HL-60 (cell line): ENCODE results near the gene GP1BA.

Experiments
- DNase-seq, 2 experiments: peaks; one replicate each; pipeline ENCODE4 v3.0.0-alpha.2; 2010 to 2020; ENCODE audit warnings: low read depth in 1 of 2, low spot score in 1 of 2
- H3K27ac ChIP-seq: fragments of 250-450 bp; sonication (Bioruptor Pico); replicated peaks from 2 replicates; pipeline ENCODE4 v1.5.1; 2020; ENCODE audit warnings: mild to moderate bottlenecking, moderate library complexity
- H3K27me3 ChIP-seq: fragments of 250-450 bp; sonication (Bioruptor Pico); 2 replicates; pipeline ENCODE4 v1.5.1; 2021; ENCODE audit warnings: mild to moderate bottlenecking, moderate library complexity; ENCODE audit not compliant: insufficient read depth, poor library complexity, severe bottlenecking
- H3K4me3 ChIP-seq: replicated peaks from 2 replicates; pipeline ENCODE4 v1.5.1; 2011; ENCODE audit warnings: mild to moderate bottlenecking, control low read depth, low read length; ENCODE audit not compliant: insufficient read depth
- GABPA ChIP-seq: IDR thresholded peaks from 2 replicates; pipeline ENCODE4 v1.6.1; 2012; ENCODE audit warnings: low read depth
- POLR2AphosphoS5 ChIP-seq: IDR thresholded peaks from 2 replicates; pipeline ENCODE4 v1.6.1; 2012; ENCODE audit warnings: low read depth
- REST ChIP-seq: IDR thresholded peaks from 2 replicates; pipeline ENCODE4 v1.6.1; 2012; ENCODE audit warnings: low read depth; ENCODE audit not compliant: insufficient replicate concordance
- SPI1 ChIP-seq: IDR thresholded peaks from 2 replicates; pipeline ENCODE4 v1.6.1; 2012; ENCODE audit warnings: low read depth, mild to moderate bottlenecking, borderline replicate concordance
- TF ChIP-seq, protein P1 (sequence below): IDR thresholded peaks from one replicate; pipeline ENCODE4 v1.5.1; 2011; ENCODE audit warnings: low read length, control low read depth, inconsistent platforms; ENCODE audit not compliant: insufficient read depth

Gene GP1BA

GRCh38 chr17:4967539-4968485 lies 35.7 kb downstream of the GP1BA start, which contains the start of gene SPAG7:
Gene SPAG7 (minus strand): TSS chr17:4967817. CDS start chr17:4967804, 13 bp downstream.
- TF ChIP-seq POLR2AphosphoS5 (peak; percentile 54), REST (no peak)
- TF ChIP-seq, protein P1, sequence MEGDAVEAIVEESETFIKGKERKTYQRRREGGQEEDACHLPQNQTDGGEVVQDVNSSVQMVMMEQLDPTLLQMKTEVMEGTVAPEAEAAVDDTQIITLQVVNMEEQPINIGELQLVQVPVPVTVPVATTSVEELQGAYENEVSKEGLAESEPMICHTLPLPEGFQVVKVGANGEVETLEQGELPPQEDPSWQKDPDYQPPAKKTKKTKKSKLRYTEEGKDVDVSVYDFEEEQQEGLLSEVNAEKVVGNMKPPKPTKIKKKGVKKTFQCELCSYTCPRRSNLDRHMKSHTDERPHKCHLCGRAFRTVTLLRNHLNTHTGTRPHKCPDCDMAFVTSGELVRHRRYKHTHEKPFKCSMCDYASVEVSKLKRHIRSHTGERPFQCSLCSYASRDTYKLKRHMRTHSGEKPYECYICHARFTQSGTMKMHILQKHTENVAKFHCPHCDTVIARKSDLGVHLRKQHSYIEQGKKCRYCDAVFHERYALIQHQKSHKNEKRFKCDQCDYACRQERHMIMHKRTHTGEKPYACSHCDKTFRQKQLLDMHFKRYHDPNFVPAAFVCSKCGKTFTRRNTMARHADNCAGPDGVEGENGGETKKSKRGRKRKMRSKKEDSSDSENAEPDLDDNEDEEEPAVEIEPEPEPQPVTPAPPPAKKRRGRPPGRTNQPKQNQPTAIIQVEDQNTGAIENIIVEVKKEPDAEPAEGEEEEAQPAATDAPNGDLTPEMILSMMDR: no peak
- H3K27ac ChIP-seq: peak within 1 kb of the TSS; percentile 91
- DNase-seq: peak; percentile 82 to 89
- H3K4me3 ChIP-seq: peak within 1 kb of the TSS; percentile 58
- H3K27me3 ChIP-seq: no peaks in the 10 kb centered on the region

- peak overlapping the region; percentile 91 for H3K27ac ChIP-seq
- TF ChIP-seq SPI1 (no peak), REST (no peak), POLR2AphosphoS5 (no peak)
- TF ChIP-seq, protein P1: no peak
- no peak for DNase-seq
These were observed 36.5 kb downstream of the GP1BA start for GRCh38 chr17:4968486-4969046.

DNA sequence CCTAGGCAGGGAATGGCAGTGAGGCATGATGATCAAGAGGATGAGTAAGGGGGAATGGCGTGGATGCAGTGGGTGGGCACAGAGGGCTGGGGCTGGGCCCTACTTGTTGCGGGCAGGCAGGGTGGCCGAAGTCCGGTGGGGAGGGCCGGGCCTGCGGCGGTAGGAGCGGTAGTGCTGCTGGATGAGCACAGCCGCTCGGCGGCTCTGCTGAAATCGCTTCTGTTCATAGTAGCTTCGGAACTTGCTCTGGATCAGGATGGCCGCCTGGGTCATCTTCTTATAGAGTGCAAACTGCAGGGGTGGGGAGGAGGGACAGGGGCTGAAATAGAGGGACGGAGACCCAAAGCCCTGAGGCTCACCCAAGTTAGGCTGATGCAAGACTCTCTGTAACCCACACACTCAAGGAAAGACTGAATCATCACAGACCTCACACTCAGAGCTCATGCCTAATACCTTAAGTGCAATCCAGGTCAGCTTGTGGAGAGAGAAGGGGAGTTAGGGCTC lies 37.0 kb downstream of the GP1BA start:
- DNase-seq: peak; percentile 15 to 73
- H3K4me3 ChIP-seq: no peak overlapping the region
- TF ChIP-seq GABPA (no peak), POLR2AphosphoS5 (no peak)
- H3K27ac ChIP-seq: peak overlapping the region; percentile 91
- no peaks in the 10 kb centered on the region for H3K27me3 ChIP-seq

More at GRCh38 chr17:4968486-4969046, 36.5 kb downstream of the GP1BA start:
- no peaks in the 10 kb centered on the region for H3K27me3 ChIP-seq
- H3K4me3 ChIP-seq: peak overlapping the region; percentile 58

- no peak overlapping the region for H3K4me3 ChIP-seq
- no peak for TF ChIP-seq SPI1
- TF ChIP-seq REST: peak; percentile 44
- H3K27ac ChIP-seq: peak overlapping the region; percentile 91
- DNase-seq: no peak
- H3K27me3 ChIP-seq: no peaks in the 10 kb centered on the region
These were observed 37.6 kb downstream of the GP1BA start for GRCh38 chr17:4969551-4970173.
